ES-I3 (cell line): ENCODE measurements around the gene TCF7L1.
A peak's percentile ranks its signal among the peaks of the same experiment; 100 is the strongest.

Experiments used
- H3K36me3 ChIP-seq: 2 replicates; pipeline ENCODE4 v1.6.1; 2013; ENCODE audit warnings: mild to moderate bottlenecking, low read length, control low read depth, moderate library complexity; ENCODE audit not compliant: insufficient read depth
- H3K4me1 ChIP-seq: 2 replicates; pipeline ENCODE4 v1.6.1; 2013; ENCODE audit warnings: mild to moderate bottlenecking, control low read depth, low read length; ENCODE audit not compliant: insufficient read depth
- H3K9ac ChIP-seq: 2 replicates; pipeline ENCODE4 v1.6.1; 2013; ENCODE audit warnings: low read depth, mild to moderate bottlenecking, low read length, moderate library complexity
- H3K9me3 ChIP-seq: 2 replicates; pipeline ENCODE4 v1.6.1; 2013; ENCODE audit warnings: mild to moderate bottlenecking, low read length, moderate library complexity; ENCODE audit not compliant: control insufficient read depth, insufficient read depth

Gene TCF7L1

GRCh38 chr2:85244828-85245227 is 111.6 kb downstream of the TCF7L1 start:
- no peaks in the 10 kb centered on the region; the same call in 1 of the 2 replicates for H3K36me3 ChIP-seq
- H3K9ac ChIP-seq: no peak overlapping the region
- H3K9me3 ChIP-seq: no peaks in the 10 kb centered on the region
- peaks cover 40% of the 10 kb centered on the region for H3K4me1 ChIP-seq

- Histone ChIP-seq H3K9me3 (no peaks in the 10 kb centered on the region), H3K4me1 (peaks cover 43% of the 10 kb centered on the region), H3K36me3 (no peaks in the 10 kb centered on the region; the same call in 1 of the 2 replicates), H3K9ac (no peak overlapping the region)
These were observed 112.7 kb downstream of the TCF7L1 start for GRCh38 chr2:85245891-85246290.

DNA sequence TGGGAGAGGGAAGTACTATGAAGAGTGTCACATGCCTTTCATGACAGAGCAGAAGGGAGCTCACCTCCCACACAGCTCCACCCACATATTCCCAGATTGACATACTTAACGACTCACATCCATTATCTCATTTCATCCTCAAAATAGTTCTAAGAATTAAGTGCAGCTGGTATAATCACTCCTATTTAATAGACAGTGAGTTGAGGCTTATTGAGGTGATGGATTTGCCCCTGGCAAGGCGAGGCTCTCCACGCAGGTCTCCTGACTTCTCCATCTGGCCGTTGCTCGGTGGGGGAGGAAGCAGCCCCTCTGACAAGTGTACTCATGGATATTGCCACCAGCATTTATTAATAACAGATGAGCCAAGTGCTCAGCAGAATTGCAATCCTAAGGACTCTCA is 113.2 kb downstream of the TCF7L1 start:
- Histone ChIP-seq H3K4me1 (peaks cover 43% of the 10 kb centered on the region), H3K9me3 (no peaks in the 10 kb centered on the region), H3K36me3 (no peaks in the 10 kb centered on the region; the same call in 1 of the 2 replicates), H3K9ac (no peak overlapping the region)

DNA sequence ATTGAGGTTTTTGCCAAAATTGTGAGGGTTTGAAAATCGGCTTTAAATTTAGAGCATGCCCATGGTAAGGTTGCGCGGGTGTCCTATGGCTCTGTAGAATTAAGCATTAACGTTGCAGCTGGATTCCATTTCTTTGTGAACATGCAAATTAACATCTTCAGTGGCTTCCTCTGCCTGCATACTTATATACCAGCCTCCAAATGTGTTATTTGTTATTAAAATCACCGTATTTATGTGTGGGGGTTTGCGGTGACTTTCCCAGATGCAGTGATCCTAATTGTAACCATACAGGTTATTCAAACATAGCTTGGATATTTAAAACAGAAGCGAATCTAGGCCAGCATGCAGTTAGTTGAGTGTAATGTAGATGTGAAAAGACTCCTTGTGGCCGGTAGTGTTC is 114.4 kb downstream of the TCF7L1 start:
- Histone ChIP-seq H3K4me1 (peaks cover 43% of the 10 kb centered on the region), H3K9ac (no peak overlapping the region)

GRCh38 chr2:85248773-85249509 is 115.7 kb downstream of the TCF7L1 start:
- H3K4me1 ChIP-seq: peaks cover 46% of the 10 kb centered on the region
- H3K36me3 ChIP-seq: no peaks in the 10 kb centered on the region
- H3K9ac ChIP-seq: no peak overlapping the region
- no peaks in the 10 kb centered on the region for H3K9me3 ChIP-seq

More for the DNA sequence above, 114.4 kb downstream of the TCF7L1 start:
- H3K36me3 ChIP-seq: no peaks in the 10 kb centered on the region
- H3K9me3 ChIP-seq: no peaks in the 10 kb centered on the region

DNA sequence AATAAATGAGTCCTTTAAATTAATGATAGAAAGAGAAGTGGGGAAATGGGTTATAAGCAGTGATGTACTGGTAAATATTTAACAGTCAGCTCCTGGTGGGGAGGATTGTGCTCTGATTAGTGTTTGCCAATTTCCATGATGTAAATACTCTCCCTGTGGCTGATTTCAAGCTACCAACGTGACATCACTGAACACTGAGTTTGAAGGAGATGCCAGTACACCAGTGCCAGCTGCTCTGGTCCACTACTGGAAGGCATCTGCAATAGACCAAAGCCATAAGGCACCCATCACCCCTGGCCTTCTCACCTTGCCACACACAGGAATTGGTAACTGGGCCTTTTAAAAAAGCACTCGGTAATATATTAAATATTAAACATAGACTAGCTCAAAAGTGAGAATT is 116.9 kb downstream of the TCF7L1 start:
- peaks cover 56% of the 10 kb centered on the region for H3K4me1 ChIP-seq
- no peaks in the 10 kb centered on the region for H3K9me3 ChIP-seq
- H3K9ac ChIP-seq: no peak overlapping the region
- no peaks in the 10 kb centered on the region for H3K36me3 ChIP-seq

DNA sequence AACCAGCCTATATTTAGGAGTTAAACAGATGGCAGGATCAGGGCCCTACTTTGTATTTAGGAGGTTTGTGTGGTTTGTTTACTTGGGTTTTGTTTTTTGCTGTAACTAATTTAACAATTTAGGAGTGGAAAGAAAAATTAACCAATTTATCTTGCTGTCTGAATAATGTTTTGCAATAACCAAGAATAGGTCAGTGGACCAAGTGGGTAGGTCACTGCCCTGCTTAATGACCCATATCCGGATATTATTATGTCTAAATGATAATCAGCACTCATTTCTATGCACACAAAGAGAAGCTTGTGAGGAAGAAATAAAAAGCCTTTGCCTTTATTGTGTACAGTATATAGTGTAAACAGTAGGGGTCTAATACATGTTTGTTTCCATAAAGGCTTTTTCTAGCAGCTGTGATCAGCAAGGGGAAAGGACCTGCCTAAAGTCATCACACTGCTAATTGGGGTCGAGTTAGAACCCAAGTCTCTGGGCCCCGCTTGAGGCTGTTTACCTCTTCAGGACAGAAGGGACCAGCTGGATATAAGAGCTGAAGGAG is 118.0 kb downstream of the TCF7L1 start:
- H3K4me1 ChIP-seq: peaks cover 65% of the 10 kb centered on the region

GRCh38 chr2:85253890-85254289 is 120.7 kb downstream of the TCF7L1 start:
- no peak overlapping the region for H3K9ac ChIP-seq
- H3K4me1 ChIP-seq: peaks cover 62% of the 10 kb centered on the region
- no peaks in the 10 kb centered on the region for H3K9me3 ChIP-seq
- no peaks in the 10 kb centered on the region for H3K36me3 ChIP-seq

More for the DNA sequence above, 118.0 kb downstream of the TCF7L1 start:
- Histone ChIP-seq H3K36me3 (no peaks in the 10 kb centered on the region), H3K9me3 (no peaks in the 10 kb centered on the region), H3K9ac (no peak overlapping the region)

DNA sequence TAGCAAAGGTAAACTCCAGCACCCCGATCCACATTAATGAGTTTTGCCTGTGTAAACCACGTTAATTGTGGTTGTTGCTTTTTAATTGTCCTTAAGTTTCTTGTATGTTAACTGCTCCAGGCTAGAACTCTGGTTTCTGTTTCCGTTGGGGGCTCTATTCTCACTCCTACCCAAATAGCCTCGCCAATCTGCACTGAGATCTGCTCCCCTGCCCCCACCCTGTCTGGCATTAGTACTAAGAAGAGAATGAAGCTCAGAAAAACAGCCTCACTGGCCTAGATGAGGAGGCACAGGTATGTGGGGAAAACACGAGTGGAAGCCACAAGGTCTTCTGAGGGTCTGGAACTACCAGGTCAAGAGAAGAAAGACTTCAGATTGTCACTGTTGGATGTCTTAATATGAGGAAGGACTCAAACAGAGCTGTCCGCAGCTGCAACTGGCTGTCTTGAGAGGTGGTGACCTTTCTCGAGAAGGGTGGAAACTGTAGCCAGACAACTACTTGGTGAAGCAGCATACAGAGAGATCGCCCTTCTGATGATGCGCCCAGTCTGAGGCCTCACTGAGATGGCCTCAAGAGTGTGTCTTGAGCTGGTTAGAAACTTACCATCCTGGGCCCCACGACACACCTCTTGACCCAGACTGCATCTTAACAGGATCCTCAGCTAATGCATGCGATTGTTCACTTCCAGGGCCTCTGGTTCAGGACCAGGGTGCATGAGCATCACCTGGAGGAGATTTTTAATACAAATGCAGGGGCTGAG is 121.5 kb downstream of the TCF7L1 start:
- Histone ChIP-seq H3K4me1 (peaks cover 62% of the 10 kb centered on the region), H3K9ac (no peak overlapping the region), H3K9me3 (no peaks in the 10 kb centered on the region), H3K36me3 (no peaks in the 10 kb centered on the region)

GRCh38 chr2:85255456-85255812 is 122.2 kb downstream of the TCF7L1 start:
- Histone ChIP-seq H3K4me1 (peaks cover 67% of the 10 kb centered on the region), H3K9me3 (no peaks in the 10 kb centered on the region), H3K9ac (peak overlapping the region; percentile 37; the same call in 1 of the 2 replicates), H3K36me3 (no peaks in the 10 kb centered on the region)

GRCh38 chr2:85255813-85256594 is 122.8 kb downstream of the TCF7L1 start:
- Histone ChIP-seq H3K4me1 (peaks cover 64% of the 10 kb centered on the region), H3K9ac (peak overlapping the region; percentile 37; the same call in 1 of the 2 replicates), H3K36me3 (no peaks in the 10 kb centered on the region), H3K9me3 (no peaks in the 10 kb centered on the region)

DNA sequence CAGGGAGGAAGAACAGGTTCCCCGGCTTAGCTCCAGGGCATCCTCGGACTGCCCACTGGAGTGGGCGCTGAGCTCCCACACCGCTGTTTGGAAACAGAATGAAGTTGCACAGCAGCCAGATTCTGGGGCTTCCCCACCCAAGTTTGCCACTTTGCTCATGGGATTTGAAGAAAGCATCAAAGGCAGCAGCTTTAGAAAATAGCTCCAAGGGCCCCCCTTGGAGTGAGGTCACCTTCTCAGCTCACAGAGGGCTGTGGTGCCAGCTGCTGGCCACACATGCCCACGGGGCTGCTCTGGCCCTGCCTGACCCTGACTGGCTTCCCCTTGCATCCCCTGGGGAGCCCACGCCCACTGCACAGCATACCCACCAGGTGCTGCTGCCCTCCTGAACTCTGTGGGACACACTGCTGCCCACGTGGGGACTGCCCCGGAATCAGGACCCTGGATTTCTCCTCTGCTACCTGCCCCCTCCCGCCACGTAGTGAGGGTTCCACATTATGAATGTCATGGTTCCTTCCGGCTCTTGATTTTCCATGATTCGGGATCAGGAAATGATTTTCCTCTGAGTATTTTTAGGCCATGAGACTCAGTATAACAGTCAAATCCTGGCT is 124.3 kb downstream of the TCF7L1 start:
- no peak overlapping the region for H3K9ac ChIP-seq
- peaks cover 64% of the 10 kb centered on the region for H3K4me1 ChIP-seq
- H3K9me3 ChIP-seq: no peaks in the 10 kb centered on the region
- no peaks in the 10 kb centered on the region for H3K36me3 ChIP-seq

- no peak overlapping the region for H3K9ac ChIP-seq
- H3K36me3 ChIP-seq: no peaks in the 10 kb centered on the region
- H3K9me3 ChIP-seq: no peaks in the 10 kb centered on the region
- H3K4me1 ChIP-seq: peaks cover 60% of the 10 kb centered on the region
These were observed 124.9 kb downstream of the TCF7L1 start for GRCh38 chr2:85257970-85258605.
